ENCODE measurements around the gene ZBTB8OS.

GRCh38 chr1:32636914-32637645, 13.3 kb downstream of the ZBTB8OS start:
- TF ChIP-seq POLR2AphosphoS5 (IDR thresholded peaks at IDR 0.05; ENCODE audit: borderline replicate concordance, low read depth, low read length) (no peak), FOXP2 (optimal IDR thresholded peaks at IDR 0.05; ENCODE audit: control extremely low read depth, extremely low read length, insufficient read depth) (no peak), EZH2 (IDR thresholded peaks at IDR 0.05) (no peak)

Measured in SK-N-MC (cell line).